Activated CD4-positive, alpha-beta T cell treated with anti-CD3 and anti-CD28 coated beads, Interleukin-2, Interleukin-6, amounts not matched to agents 100 ng/mL and 50 ng/mL, durations not matched to agents 16 hours and 8 hours (primary cell): ENCODE results near the gene GGACT.
"Not testable (repeated sequence)": the region's sequence is repeated elsewhere in the genome, so short reads cannot be mapped to it uniquely, and the experiment has no call there.

Experiments used
- DNase-seq: peaks from one replicate; pipeline ENCODE4 v3.0.0-alpha.2; 2020

GGACT gene

GRCh38 chr13:100600461-100600860 lies 11.9 kb upstream of the GGACT start:
- DNase-seq, result no peak

DNA sequence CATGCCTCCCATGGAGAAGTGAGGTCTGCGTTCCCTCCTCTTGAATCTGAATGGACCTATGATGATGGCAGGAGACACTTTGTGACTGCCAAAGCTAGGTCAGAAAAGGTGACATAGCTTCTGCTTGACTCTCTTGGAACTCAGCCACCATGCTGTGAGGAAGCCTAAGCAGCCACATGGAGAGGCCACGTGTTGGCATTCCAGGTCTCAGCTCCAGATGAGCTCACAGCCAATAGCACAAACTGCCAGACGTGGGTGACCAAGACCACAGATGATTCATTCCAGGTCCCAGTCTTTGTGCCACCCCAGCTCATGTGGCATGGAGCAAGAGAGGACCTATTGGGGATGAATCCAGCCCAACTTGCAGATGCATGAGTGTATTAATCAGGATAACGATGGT lies 8.7 kb upstream of the GGACT start:
- no peak for DNase-seq

DNA sequence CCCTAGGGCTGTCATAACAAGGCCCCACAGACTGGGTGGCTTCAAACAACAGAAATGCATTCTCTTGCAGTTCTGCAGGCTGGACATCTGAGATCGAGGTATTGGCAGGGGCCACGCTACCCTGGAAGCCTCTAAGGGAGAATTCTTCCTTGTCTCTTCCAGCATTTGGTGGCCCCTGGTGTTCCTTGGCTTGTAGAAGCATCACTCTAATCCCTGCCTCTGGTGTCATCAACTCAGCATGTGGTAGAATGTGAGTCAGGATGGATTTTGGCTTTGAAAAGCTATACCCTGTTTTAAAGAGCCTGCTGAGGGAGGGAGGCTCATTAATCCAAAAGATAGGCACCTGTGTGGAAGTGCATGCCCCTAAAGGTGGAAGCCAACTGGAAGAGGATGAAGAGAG lies 7.9 kb upstream of the GGACT start:
- DNase-seq, result no peak

GRCh38 chr13:100594731-100595130 lies 6.1 kb upstream of the GGACT start:
- DNase-seq, result no peak

GRCh38 chr13:100594255-100594654 lies 5.7 kb upstream of the GGACT start:
- no peak for DNase-seq

DNA sequence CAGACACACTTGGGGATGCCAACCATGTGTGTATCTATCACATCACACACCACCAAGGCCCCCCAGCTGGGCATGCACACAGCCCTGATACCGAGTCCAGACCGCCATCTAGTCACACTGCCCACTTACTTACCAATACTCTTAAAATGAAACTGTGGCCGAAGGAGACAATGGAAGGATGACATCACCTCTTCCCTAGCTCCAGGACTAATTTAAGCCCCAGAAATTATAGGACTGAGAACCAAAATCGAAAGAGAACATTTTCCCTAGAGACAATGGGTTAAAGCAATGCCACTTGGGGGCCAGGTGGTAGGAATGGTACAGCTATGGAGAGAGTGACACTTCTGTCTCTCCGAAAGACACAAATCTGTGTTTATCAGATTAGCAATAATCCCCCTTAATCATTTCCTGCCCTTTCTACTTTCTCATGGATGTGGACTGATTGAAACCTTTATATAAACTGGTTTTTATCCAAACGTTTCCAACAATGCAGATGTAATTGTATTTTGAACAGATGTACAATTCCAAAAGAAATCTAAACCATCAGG lies 663 bp upstream of the GGACT start:
- no peak for DNase-seq

DNA sequence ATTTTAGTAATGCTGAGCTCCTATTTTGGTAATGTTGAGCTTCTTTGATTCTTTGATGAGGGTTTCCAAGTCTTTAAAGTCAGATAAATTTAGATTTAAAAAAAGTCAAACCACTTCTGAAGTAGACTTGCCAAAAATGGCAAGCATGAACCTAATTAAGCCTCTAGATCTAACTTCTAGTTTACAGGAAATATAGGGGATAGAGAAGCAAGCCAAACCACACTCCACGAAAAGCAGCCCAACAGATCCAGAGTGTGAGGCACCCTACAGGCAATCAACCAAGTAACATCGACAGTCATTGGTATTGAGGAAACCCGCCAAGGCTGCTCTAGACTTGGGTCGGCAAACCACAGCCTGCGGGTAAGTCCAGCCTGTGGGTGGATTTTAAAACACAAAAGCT lies 3.7 kb downstream of the GGACT start:
- DNase-seq, result peak; percentile 8

DNA sequence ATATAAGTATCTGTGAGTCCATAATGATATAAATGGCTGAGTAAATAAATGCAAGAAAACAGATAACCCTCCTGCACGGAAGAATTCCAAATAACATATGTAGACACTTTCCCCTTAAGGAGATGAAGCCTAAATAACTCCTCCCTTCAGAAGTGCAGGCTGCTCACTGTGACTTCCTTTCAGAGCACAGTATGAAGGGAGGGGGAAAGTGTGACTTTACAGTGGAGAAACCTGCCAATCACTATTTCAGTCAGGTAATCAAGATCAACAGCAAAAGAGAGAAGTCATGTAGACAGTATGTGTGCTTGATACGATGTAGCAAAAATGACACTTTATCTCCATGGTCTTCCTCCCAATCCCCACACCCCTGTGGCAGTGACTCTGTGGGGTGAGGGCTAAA lies 7.1 kb downstream of the GGACT start:
- no peak for DNase-seq

GRCh38 chr13:100581030-100581429 lies 7.6 kb downstream of the GGACT start:
- DNase-seq, result no peak

GRCh38 chr13:100580045-100580444 lies 8.5 kb downstream of the GGACT start:
- DNase-seq, result no peak

DNA sequence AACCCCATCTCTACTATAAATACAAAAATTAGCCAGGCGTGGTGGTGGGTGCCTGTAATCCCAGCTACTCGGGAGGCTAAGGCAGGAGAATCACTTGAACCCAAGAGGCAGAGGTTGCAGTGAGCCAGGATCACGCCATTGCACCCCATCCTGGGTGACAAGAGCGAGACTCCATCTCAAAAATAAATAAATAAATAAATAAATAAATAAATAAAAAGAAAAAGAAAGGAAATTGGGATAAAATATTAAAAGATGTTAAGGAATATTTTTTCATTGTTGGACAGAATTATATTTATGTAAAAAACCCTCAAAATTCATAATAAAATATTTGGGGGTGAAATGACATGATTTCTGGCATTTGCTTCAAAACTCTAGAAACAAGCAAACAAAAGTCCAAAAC lies 11.3 kb downstream of the GGACT start:
- not testable (repeated sequence) for DNase-seq

DNA sequence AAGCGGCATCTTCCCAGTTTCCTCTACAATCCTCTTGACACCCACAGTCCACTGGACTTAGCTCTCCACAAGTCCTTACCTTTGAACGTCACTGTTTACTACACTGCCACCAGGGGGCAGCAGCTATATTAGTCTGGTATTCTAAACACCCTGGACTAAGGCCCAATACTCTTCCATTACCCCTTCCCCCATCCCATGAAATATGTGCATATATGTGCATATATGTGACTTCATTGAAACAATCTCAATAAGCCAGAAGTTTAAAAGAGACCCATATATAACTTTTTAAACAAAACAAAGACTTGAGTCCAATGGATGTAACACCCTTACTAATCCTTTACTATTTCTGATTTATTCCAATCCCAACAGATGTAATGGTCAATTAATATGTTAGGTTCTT lies 15.5 kb downstream of the GGACT start:
- peak; percentile 77 for DNase-seq

- DNase-seq, result no peak
These were observed 22.0 kb downstream of the GGACT start for GRCh38 chr13:100566543-100566942.

- DNase-seq, result no peak
These were observed 23.3 kb downstream of the GGACT start for GRCh38 chr13:100565286-100565685.

DNA sequence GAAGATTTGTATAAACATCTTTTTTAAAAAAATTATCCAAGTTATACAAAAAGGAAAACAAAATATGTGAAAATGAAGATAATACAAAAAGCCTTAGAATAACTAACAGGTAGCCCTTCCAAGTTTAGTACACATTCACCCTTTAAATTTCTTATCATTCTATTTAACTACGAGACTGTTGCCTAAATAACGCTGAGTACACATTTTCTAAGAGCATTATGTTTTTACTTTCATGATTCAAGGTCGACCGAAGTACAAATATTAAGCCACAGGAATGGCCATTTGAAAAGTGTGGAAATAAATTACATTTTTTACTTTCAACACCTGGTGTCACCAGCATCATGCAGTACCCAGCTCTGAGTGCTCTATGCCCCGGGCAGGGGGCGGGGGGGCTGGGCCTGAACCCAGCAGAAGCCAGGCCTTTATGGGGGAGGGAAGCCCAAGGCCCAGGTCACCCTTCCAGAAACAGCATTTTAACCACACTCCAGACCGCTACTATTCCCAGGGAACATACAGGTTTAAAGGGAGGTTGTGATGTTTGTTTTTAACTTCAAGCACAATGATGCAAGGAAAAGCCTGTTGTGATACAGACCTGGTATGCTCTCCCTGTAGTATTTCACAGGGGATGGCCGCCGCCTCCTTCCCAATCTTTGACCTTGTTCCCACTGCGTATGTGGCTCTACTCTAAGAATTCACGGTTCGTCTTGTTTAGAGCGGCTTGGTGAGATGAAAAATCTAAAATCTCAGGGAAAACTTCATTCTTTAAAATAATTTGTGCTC lies 24.0 kb downstream of the GGACT start:
- DNase-seq, result no peak

DNA sequence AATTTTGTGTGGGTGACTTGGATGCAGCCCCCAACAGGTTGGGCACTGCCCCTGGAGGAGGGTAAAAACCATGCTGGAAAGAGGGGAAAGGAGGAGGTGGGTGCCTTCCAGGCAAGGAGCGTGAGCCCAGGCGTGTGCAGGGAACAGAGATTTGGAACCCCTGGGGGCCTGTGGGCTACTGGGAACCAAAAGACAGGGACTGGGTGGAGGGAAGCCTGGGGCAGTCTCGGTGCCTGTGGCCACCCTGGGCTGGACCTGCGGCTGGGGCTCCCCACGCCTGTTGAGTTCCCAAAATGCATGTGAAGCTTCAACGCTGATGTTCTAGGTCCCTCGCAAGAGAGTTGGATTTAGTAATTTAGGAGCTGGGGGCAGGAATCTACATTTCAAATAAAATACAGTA lies 24.8 kb downstream of the GGACT start:
- DNase-seq, result no peak

GRCh38 chr13:100561599-100562204 lies 26.9 kb downstream of the GGACT start:
- no peak for DNase-seq

GRCh38 chr13:100561158-100561499 lies 27.5 kb downstream of the GGACT start:
- no peak for DNase-seq

GRCh38 chr13:100560498-100561157 lies 28.0 kb downstream of the GGACT start:
- no peak for DNase-seq

GRCh38 chr13:100559886-100560285 lies 28.7 kb downstream of the GGACT start:
- DNase-seq, result no peak

- no peak for DNase-seq
These were observed 35.8 kb downstream of the GGACT start for GRCh38 chr13:100552755-100553154.

GRCh38 chr13:100549316-100549715 lies 39.3 kb downstream of the GGACT start:
- no peak for DNase-seq

DNA sequence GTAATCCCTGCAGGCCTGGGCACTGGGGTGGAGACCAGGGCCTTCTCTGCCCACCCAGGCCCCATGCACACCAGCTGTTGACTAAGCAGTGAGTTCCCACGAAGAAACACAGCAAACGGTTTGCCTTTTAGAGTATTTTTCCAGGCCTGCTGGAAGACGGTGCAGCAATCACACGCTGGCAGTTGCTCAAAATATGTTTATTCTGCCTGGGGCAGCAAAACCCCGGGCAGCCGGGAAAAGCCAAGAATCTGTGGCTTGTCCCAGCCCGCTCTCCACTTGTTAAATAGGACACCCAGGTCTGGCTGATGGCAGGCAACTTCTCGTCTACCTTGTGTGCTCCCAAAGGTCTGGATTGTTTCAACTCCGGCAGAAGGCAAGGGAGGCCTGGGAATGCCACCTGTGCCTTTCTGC lies 40.8 kb downstream of the GGACT start:
- no peak for DNase-seq
